HepG2 (cell line): ENCODE results near the gene RNU7-1. TPM values are rescaled to one million over a fixed set of nuclear protein-coding genes. Genes with fewer than 3 reads are reported as not detected.

Experiments
- ATAC-seq: fragments of 200-7000 bp; cut with Tn5 transposase; 3 replicates; pipeline ENCODE4 v1.9.1; 2020; ENCODE audit warnings: mild to moderate bottlenecking, moderate library complexity
- BruUV-seq: library from RNA; stranded (reverse); fragments of 400-500 nt; replicated peaks from 2 replicates; lab custom pipeline; 2021; lab: Mats Ljungman, UMichigan
- CTCF ChIA-PET: fragments of 300-600 bp; formaldehyde crosslinking; extraction: SDS; loops from one replicate; lab custom pipeline; 2021; ENCODE audit warnings: low total read pairs, inconsistent platforms, low intra/inter-chr PET ratio; lab: Yijun Ruan, JAX
- POLR2A ChIA-PET: fragments of 350-600 bp; sonication (Branson Sonifier 250); formaldehyde crosslinking; loops from one replicate; lab custom pipeline; 2020; ENCODE audit warnings: antibody characterized with exemption, inconsistent platforms; lab: Yijun Ruan, JAX
- DNase-seq: peaks from one replicate; pipeline ENCODE4 v3.0.0-alpha.2; 2015; ENCODE audit warnings: low spot score
- FAIRE-seq: peaks from 3 replicates; lab custom pipeline; 2011; peaks lifted over from hg19 to GRCh38; lab: Jason Lieb, UNC
- H2AFZ ChIP-seq: one replicate; pipeline ENCODE4 v1.6.1; 2011; ENCODE audit warnings: low read length, inconsistent platforms
- H3K27ac ChIP-seq: fragments of 300-600 bp; 3 replicates; pipeline ENCODE4 v1.8.0; 2011; ENCODE audit warnings: mixed run types, mild to moderate bottlenecking, mixed read lengths, low read length, inconsistent platforms; ENCODE audit not compliant: insufficient read depth; ENCODE audit errors: extremely low read length
- H3K27me3 ChIP-seq, 2 experiments: fragments of 200-600 bp in 1 of 2; 2 replicates in 1 of 2; 3 replicates in 1 of 2; pipeline versions ENCODE4 v1.6.0 to v1.8.0; 2011; ENCODE audit warnings: low read length in 2 of 2, mild to moderate bottlenecking in 2 of 2, moderate library complexity in 2 of 2, inconsistent platforms in 1 of 2; ENCODE audit not compliant: insufficient read depth in 2 of 2, control insufficient read depth in 1 of 2
- H3K36me3 ChIP-seq, 2 experiments: fragments of 200-600 bp in 1 of 2; replicated peaks in 1 of 2; 2 replicates in 1 of 2; 3 replicates in 1 of 2; pipeline versions ENCODE4 v1.5.1 to v1.8.0; 2011; ENCODE audit warnings: low read length in 2 of 2, inconsistent platforms in 1 of 2; ENCODE audit not compliant: insufficient read depth in 2 of 2, control insufficient read depth in 1 of 2
- H3K4me1 ChIP-seq: 2 replicates; pipeline ENCODE4 v1.5.1; 2012; ENCODE audit warnings: low read length, inconsistent platforms; ENCODE audit not compliant: insufficient read depth
- H3K4me2 ChIP-seq: 2 replicates; pipeline ENCODE4 v1.6.0; 2011; ENCODE audit warnings: low read depth, low read length, inconsistent platforms
- H3K4me3 ChIP-seq, 3 experiments: fragments of 200-600 bp in 1 of 3; sonication (generic), shearing (Covaris generic) in 1 of 3; replicated peaks in 1 of 3; 2 replicates each; pipeline ENCODE4 v1.5.1; 2011 to 2016; ENCODE audit warnings: low read length in 3 of 3, inconsistent platforms in 2 of 3, low read depth in 2 of 3, mild to moderate bottlenecking in 2 of 3, control low read depth in 1 of 3, mixed read lengths in 1 of 3; ENCODE audit not compliant: insufficient read depth in 1 of 3
- H3K79me2 ChIP-seq: one replicate; pipeline ENCODE4 v1.6.1; 2011; ENCODE audit warnings: low read length, inconsistent platforms; ENCODE audit not compliant: insufficient read depth
- H3K9ac ChIP-seq: 2 replicates; pipeline ENCODE4 v1.6.0; 2011; ENCODE audit warnings: mild to moderate bottlenecking, low read depth, low read length, inconsistent platforms; ENCODE audit not compliant: insufficient read depth
- H3K9me3 ChIP-seq: 2 replicates; pipeline ENCODE4 v1.5.1; 2012; ENCODE audit warnings: mild to moderate bottlenecking, low read length
- H4K20me1 ChIP-seq: 2 replicates; pipeline ENCODE4 v1.6.0; 2011; ENCODE audit warnings: inconsistent platforms, mild to moderate bottlenecking, low read length, moderate library complexity; ENCODE audit not compliant: insufficient read depth
- BORCS8-MEF2B ChIP-seq: sonication (generic); formaldehyde crosslinking; IDR thresholded peaks from 2 replicates; pipeline ENCODE4 v1.8.0; 2022; ENCODE audit warnings: mild to moderate bottlenecking, missing genetic modification reagents
- CBFB ChIP-seq: sonication (generic); formaldehyde crosslinking; IDR thresholded peaks from 2 replicates; pipeline ENCODE4 v1.4.0; 2020; ENCODE audit warnings: missing genetic modification reagents
- GRHL1 ChIP-seq: sonication (generic); formaldehyde crosslinking; conservative IDR thresholded peaks from 2 replicates; pipeline ENCODE4 v1.8.0; 2022; ENCODE audit warnings: missing genetic modification reagents
- NFYB ChIP-seq: sonication (generic); formaldehyde crosslinking; IDR thresholded peaks from 2 replicates; pipeline ENCODE4 v1.4.0; 2020; ENCODE audit warnings: missing genetic modification reagents
- NR3C1 ChIP-seq: sonication (generic); formaldehyde crosslinking; IDR thresholded peaks from 2 replicates; pipeline ENCODE4 v1.4.0; 2020; ENCODE audit warnings: missing genetic modification reagents
- STAT5B ChIP-seq: sonication (generic); formaldehyde crosslinking; IDR thresholded peaks from 2 replicates; pipeline ENCODE4 v1.4.0; 2020; ENCODE audit warnings: missing genetic modification reagents
- ZNF124 ChIP-seq: sonication (generic); formaldehyde crosslinking; IDR thresholded peaks from 2 replicates; pipeline ENCODE4 v1.4.0; 2020; ENCODE audit warnings: missing genetic modification reagents
- ZNF230 ChIP-seq: sonication (generic); formaldehyde crosslinking; IDR thresholded peaks from 2 replicates; pipeline ENCODE4 v1.4.0; 2020; ENCODE audit warnings: mild to moderate bottlenecking, missing genetic modification reagents
- ZNF235 ChIP-seq: sonication (generic); formaldehyde crosslinking; IDR thresholded peaks from 2 replicates; pipeline ENCODE4 v1.8.1; 2023; ENCODE audit warnings: mild to moderate bottlenecking, missing genetic modification reagents, borderline replicate concordance
- ZNF264 ChIP-seq: sonication (generic); formaldehyde crosslinking; IDR thresholded peaks from 2 replicates; pipeline ENCODE4 v1.4.0; 2020; ENCODE audit warnings: missing genetic modification reagents
- ZNF335 ChIP-seq: sonication (generic); formaldehyde crosslinking; IDR thresholded peaks from 2 replicates; pipeline ENCODE4 v1.4.0; 2020; ENCODE audit warnings: missing genetic modification reagents
- ZNF556 ChIP-seq: sonication (generic); formaldehyde crosslinking; IDR thresholded peaks from 2 replicates; pipeline ENCODE4 v1.4.0; 2020; ENCODE audit warnings: mild to moderate bottlenecking, missing genetic modification reagents, borderline replicate concordance
- WGBS: methylation state at CpG from one replicate; pipeline ENCODE4 v1.1.6; 2017; ENCODE audit warnings: low lambda C conversion rate; 5-methylcytosine and 5-hydroxymethylcytosine counted together
- in situ Hi-C: cut with HindIII; loops from 2 replicates; pipeline ENCODE4 v1.10.0; 2017; ENCODE audit warnings: low pct_unique_long_range_greater_than_20kb; ENCODE audit not compliant: extremely low pct_ligation_motif_present
- intact Hi-C: fragments of 100-400 bp; cut with micrococcal nuclease; formaldehyde crosslinking; loops from one replicate; pipeline ENCODE4 v1.10.0; 2022; ENCODE audit not compliant: unreplicated experiment
- polyA plus RNA-seq, 8 experiments: library from polyadenylated mRNA; depleted of rRNA in 3 of 8; stranded (reverse) in 7 of 8; unstranded in 1 of 8; fragments of >200 nt; fragmentation: Illumina TruSeq in 4 of 8; extraction: Trizol in 4 of 8; gene quantifications; 2 replicates each; pipeline versions ENCODE4 v1.2.1 to v1.2.3, GENCODE V29; 2011 to 2016; ENCODE audit warnings: low read depth in 4 of 8, missing spikeins in 1 of 8, mixed read lengths in 1 of 8; ENCODE audit not compliant: insufficient read depth in 1 of 8
- total RNA-seq, 5 experiments: library from RNA; depleted of rRNA; stranded (reverse); fragments of >200 nt; fragmentation: Illumina TruSeq; extraction: Trizol; gene quantifications; 2 replicates each; pipeline ENCODE4 v1.2.3, GENCODE V29; 2016; ENCODE audit warnings: low read depth in 1 of 5
- TF ChIP-seq, protein P1 (sequence below): sonication (generic); formaldehyde crosslinking; IDR thresholded peaks from 2 replicates; pipeline ENCODE4 v1.5.0; 2020; ENCODE audit warnings: missing genetic modification reagents

RNU7-1 gene
- total and polyA plus RNA-seq, 2 of the 13 experiments (the other 11 are each of a cell fraction or from before 2014, with no cell fraction given) = not detected

GRCh38 chr12:6932766-6933165, 10.8 kb upstream of the RNU7-1 start:
- Histone ChIP-seq H3K9me3 (no peaks in the 10 kb centered on the region), H3K36me3 (peaks cover 8 to 23% of the 10 kb centered on the region in 2 experiments), H3K4me2 (no peak overlapping the region), H4K20me1 (no peaks in the 10 kb centered on the region), H2AFZ (no peak overlapping the region), H3K27me3 (no peaks in the 10 kb centered on the region; a peak in 1 of 5 replicates), H3K27ac (no peak overlapping the region), H3K79me2 (peaks cover 30% of the 10 kb centered on the region), H3K4me1 (peaks cover 40% of the 10 kb centered on the region), H3K9ac (no peak overlapping the region), H3K4me3 (no peak overlapping the region)
- ChIA-PET CTCF (no interaction called here), POLR2A (interaction anchor here (0.8 to 1.6 kb wide), 2 partner anchors 11 to 29 kb away, joined by 3 to 4 read pairs; partner anchors contain the start of genes C12orf57 and RNU7-1)
- intact Hi-C loops = no loop called here
- TF ChIP-seq CBFB (no peak), STAT5B (CRISPR knock-in tag) (no peak), NR3C1 (CRISPR knock-in tag) (no peak), ZNF235 (CRISPR knock-in tag) (no peak), BORCS8-MEF2B (CRISPR knock-in tag) (no peak), NFYB (CRISPR knock-in tag) (no peak), ZNF335 (no peak), ZNF556 (no peak), ZNF124 (CRISPR knock-in tag) (no peak), ZNF264 (CRISPR knock-in tag) (no peak), ZNF230 (CRISPR knock-in tag) (no peak), GRHL1 (no peak)
- TF ChIP-seq, protein P1, sequence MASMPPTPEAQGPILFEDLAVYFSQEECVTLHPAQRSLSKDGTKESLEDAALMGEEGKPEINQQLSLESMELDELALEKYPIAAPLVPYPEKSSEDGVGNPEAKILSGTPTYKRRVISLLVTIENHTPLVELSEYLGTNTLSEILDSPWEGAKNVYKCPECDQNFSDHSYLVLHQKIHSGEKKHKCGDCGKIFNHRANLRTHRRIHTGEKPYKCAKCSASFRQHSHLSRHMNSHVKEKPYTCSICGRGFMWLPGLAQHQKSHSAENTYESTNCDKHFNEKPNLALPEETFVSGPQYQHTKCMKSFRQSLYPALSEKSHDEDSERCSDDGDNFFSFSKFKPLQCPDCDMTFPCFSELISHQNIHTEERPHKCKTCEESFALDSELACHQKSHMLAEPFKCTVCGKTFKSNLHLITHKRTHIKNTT (CRISPR knock-in tag) = no peak
- WGBS = 91% methylated on average over 1 of the region's 1 CpG
- no peak for FAIRE-seq
- DNase-seq = no peak
- no TSS peak for BruUV-seq
- in situ Hi-C loops = no loop called here
- ATAC-seq = no peak
